HepG2 (cell line): ENCODE measurements around the gene TAF11L3. TPM values are rescaled to one million over a fixed set of nuclear protein-coding genes. Genes with fewer than 3 reads are reported as not detected.
"Not testable (repeated sequence)": the region's sequence is repeated elsewhere in the genome, so short reads cannot be mapped to it uniquely, and the experiment has no call there.

ENCODE experiments used
- ATAC-seq: fragments of 200-7000 bp; cut with Tn5 transposase; 3 replicates; pipeline ENCODE4 v1.9.1; 2020; ENCODE audit warnings: mild to moderate bottlenecking, moderate library complexity
- BruUV-seq: library from RNA; stranded (reverse); fragments of 400-500 nt; replicated peaks from 2 replicates; lab custom pipeline; 2021; lab: Mats Ljungman, UMichigan
- CTCF ChIA-PET: fragments of 300-600 bp; formaldehyde crosslinking; extraction: SDS; loops from one replicate; lab custom pipeline; 2021; ENCODE audit warnings: low total read pairs, inconsistent platforms, low intra/inter-chr PET ratio; lab: Yijun Ruan, JAX
- POLR2A ChIA-PET: fragments of 350-600 bp; sonication (Branson Sonifier 250); formaldehyde crosslinking; loops from one replicate; lab custom pipeline; 2020; ENCODE audit warnings: antibody characterized with exemption, inconsistent platforms; lab: Yijun Ruan, JAX
- DNase-seq: peaks from one replicate; pipeline ENCODE4 v3.0.0-alpha.2; 2015; ENCODE audit warnings: low spot score
- FAIRE-seq: peaks from 3 replicates; lab custom pipeline; 2011; peaks lifted over from hg19 to GRCh38; lab: Jason Lieb, UNC
- H2AFZ ChIP-seq: one replicate; pipeline ENCODE4 v1.6.1; 2011; ENCODE audit warnings: low read length, inconsistent platforms
- H3K27ac ChIP-seq: fragments of 300-600 bp; 3 replicates; pipeline ENCODE4 v1.8.0; 2011; ENCODE audit warnings: mixed run types, mild to moderate bottlenecking, mixed read lengths, low read length, inconsistent platforms; ENCODE audit not compliant: insufficient read depth; ENCODE audit errors: extremely low read length
- H3K27me3 ChIP-seq, 2 experiments: fragments of 200-600 bp in 1 of 2; 2 replicates in 1 of 2; 3 replicates in 1 of 2; pipeline versions ENCODE4 v1.6.0 to v1.8.0; 2011; ENCODE audit warnings: low read length in 2 of 2, mild to moderate bottlenecking in 2 of 2, moderate library complexity in 2 of 2, inconsistent platforms in 1 of 2; ENCODE audit not compliant: insufficient read depth in 2 of 2, control insufficient read depth in 1 of 2
- H3K36me3 ChIP-seq, 2 experiments: fragments of 200-600 bp in 1 of 2; replicated peaks in 1 of 2; 2 replicates in 1 of 2; 3 replicates in 1 of 2; pipeline versions ENCODE4 v1.5.1 to v1.8.0; 2011; ENCODE audit warnings: low read length in 2 of 2, inconsistent platforms in 1 of 2; ENCODE audit not compliant: insufficient read depth in 2 of 2, control insufficient read depth in 1 of 2
- H3K4me1 ChIP-seq: 2 replicates; pipeline ENCODE4 v1.5.1; 2012; ENCODE audit warnings: low read length, inconsistent platforms; ENCODE audit not compliant: insufficient read depth
- H3K4me2 ChIP-seq: 2 replicates; pipeline ENCODE4 v1.6.0; 2011; ENCODE audit warnings: low read depth, low read length, inconsistent platforms
- H3K4me3 ChIP-seq, 3 experiments: fragments of 200-600 bp in 1 of 3; sonication (generic), shearing (Covaris generic) in 1 of 3; replicated peaks in 1 of 3; 2 replicates each; pipeline ENCODE4 v1.5.1; 2011 to 2016; ENCODE audit warnings: low read length in 3 of 3, inconsistent platforms in 2 of 3, low read depth in 2 of 3, mild to moderate bottlenecking in 2 of 3, control low read depth in 1 of 3, mixed read lengths in 1 of 3; ENCODE audit not compliant: insufficient read depth in 1 of 3
- H3K79me2 ChIP-seq: one replicate; pipeline ENCODE4 v1.6.1; 2011; ENCODE audit warnings: low read length, inconsistent platforms; ENCODE audit not compliant: insufficient read depth
- H3K9ac ChIP-seq: 2 replicates; pipeline ENCODE4 v1.6.0; 2011; ENCODE audit warnings: mild to moderate bottlenecking, low read depth, low read length, inconsistent platforms; ENCODE audit not compliant: insufficient read depth
- H3K9me3 ChIP-seq: 2 replicates; pipeline ENCODE4 v1.5.1; 2012; ENCODE audit warnings: mild to moderate bottlenecking, low read length
- H4K20me1 ChIP-seq: 2 replicates; pipeline ENCODE4 v1.6.0; 2011; ENCODE audit warnings: inconsistent platforms, mild to moderate bottlenecking, low read length, moderate library complexity; ENCODE audit not compliant: insufficient read depth
- GPN1 ChIP-seq: sonication (generic); formaldehyde crosslinking; IDR thresholded peaks from 2 replicates; pipeline ENCODE4 v1.5.1; 2020; ENCODE audit warnings: missing genetic modification reagents, borderline replicate concordance
- GZF1 ChIP-seq: sonication (generic); formaldehyde crosslinking; IDR thresholded peaks from 2 replicates; pipeline ENCODE4 v1.5.1; 2020; ENCODE audit warnings: mild to moderate bottlenecking, missing genetic modification reagents
- IRF2 ChIP-seq: IDR thresholded peaks from 2 replicates; pipeline ENCODE4 v1.6.1; 2018; ENCODE audit warnings: missing genetic modification reagents, missing compliant biosample characterization
- KLF15 ChIP-seq: sonication (generic); formaldehyde crosslinking; IDR thresholded peaks from 2 replicates; pipeline ENCODE4 v1.8.1; 2023; ENCODE audit warnings: borderline replicate concordance, mild to moderate bottlenecking, inconsistent platforms, missing genetic modification reagents, mixed read lengths
- NFE2L2 ChIP-seq: fragments of 150-350 bp; IDR thresholded peaks from 2 replicates; pipeline ENCODE4 v1.6.1; 2014; ENCODE audit warnings: low read length
- POLR2AphosphoS2 ChIP-seq: IDR thresholded peaks from 2 replicates; pipeline ENCODE4 v1.6.1; 2011; ENCODE audit warnings: low read depth, low read length, improper control_type of control experiment
- POLR2G ChIP-seq: fragments of 200-400 bp; formaldehyde crosslinking; IDR thresholded peaks from 2 replicates; pipeline ENCODE4 v1.6.1; 2018; ENCODE audit warnings: mild to moderate bottlenecking, low read depth, low read length, moderate library complexity
- RXRB ChIP-seq: IDR thresholded peaks from 2 replicates; pipeline ENCODE4 v1.6.1; 2016; ENCODE audit warnings: borderline replicate concordance, missing genetic modification reagents, missing compliant biosample characterization
- SCMH1 ChIP-seq: sonication (generic); formaldehyde crosslinking; IDR thresholded peaks from 2 replicates; pipeline ENCODE4 v1.9.0; 2021; ENCODE audit warnings: missing genetic modification reagents, mild to moderate bottlenecking, borderline replicate concordance
- SP2 ChIP-seq: sonication (generic); formaldehyde crosslinking; IDR thresholded peaks from 2 replicates; pipeline ENCODE4 v1.5.1; 2020; ENCODE audit warnings: mild to moderate bottlenecking, missing genetic modification reagents
- ZBTB38 ChIP-seq: sonication (generic); formaldehyde crosslinking; IDR thresholded peaks from 2 replicates; pipeline ENCODE4 v1.5.1; 2020; ENCODE audit warnings: mild to moderate bottlenecking, missing genetic modification reagents
- ZNF34 ChIP-seq: sonication (generic); formaldehyde crosslinking; IDR thresholded peaks from 2 replicates; pipeline ENCODE4 v1.4.0; 2020; ENCODE audit warnings: mild to moderate bottlenecking, missing genetic modification reagents, borderline replicate concordance
- ZNF468 ChIP-seq: sonication (generic); formaldehyde crosslinking; IDR thresholded peaks from 2 replicates; pipeline ENCODE4 v1.8.0; 2022; ENCODE audit warnings: mild to moderate bottlenecking, moderate library complexity, missing genetic modification reagents
- ZNF501 ChIP-seq: sonication (generic); formaldehyde crosslinking; IDR thresholded peaks from 2 replicates; pipeline ENCODE4 v1.5.1; 2020; ENCODE audit warnings: mild to moderate bottlenecking, moderate library complexity, missing genetic modification reagents
- ZNF598 ChIP-seq: sonication (generic); formaldehyde crosslinking; IDR thresholded peaks from 2 replicates; pipeline ENCODE4 v1.5.1; 2020; ENCODE audit warnings: mild to moderate bottlenecking, missing genetic modification reagents, borderline replicate concordance
- ZNF674 ChIP-seq: sonication (generic); formaldehyde crosslinking; IDR thresholded peaks from 2 replicates; pipeline ENCODE4 v1.5.0; 2020; ENCODE audit warnings: low read depth, mild to moderate bottlenecking, missing genetic modification reagents
- WGBS: methylation state at CpG from one replicate; pipeline ENCODE4 v1.1.6; 2017; ENCODE audit warnings: low lambda C conversion rate; 5-methylcytosine and 5-hydroxymethylcytosine counted together
- in situ Hi-C: cut with HindIII; loops from 2 replicates; pipeline ENCODE4 v1.10.0; 2017; ENCODE audit warnings: low pct_unique_long_range_greater_than_20kb; ENCODE audit not compliant: extremely low pct_ligation_motif_present
- intact Hi-C: fragments of 100-400 bp; cut with micrococcal nuclease; formaldehyde crosslinking; loops from one replicate; pipeline ENCODE4 v1.10.0; 2022; ENCODE audit not compliant: unreplicated experiment
- polyA plus RNA-seq, 8 experiments: library from polyadenylated mRNA; depleted of rRNA in 3 of 8; stranded (reverse) in 7 of 8; unstranded in 1 of 8; fragments of >200 nt; fragmentation: Illumina TruSeq in 4 of 8; extraction: Trizol in 4 of 8; gene quantifications; 2 replicates each; pipeline versions ENCODE4 v1.2.1 to v1.2.3, GENCODE V29; 2011 to 2016; ENCODE audit warnings: low read depth in 4 of 8, missing spikeins in 1 of 8, mixed read lengths in 1 of 8; ENCODE audit not compliant: insufficient read depth in 1 of 8
- total RNA-seq, 5 experiments: library from RNA; depleted of rRNA; stranded (reverse); fragments of >200 nt; fragmentation: Illumina TruSeq; extraction: Trizol; gene quantifications; 2 replicates each; pipeline ENCODE4 v1.2.3, GENCODE V29; 2016; ENCODE audit warnings: low read depth in 1 of 5

Gene TAF11L3
- total and polyA plus RNA-seq, 2 of the 13 experiments (the other 11 are each of a cell fraction or from before 2014, with no cell fraction given): not detected

- H3K4me1 ChIP-seq: no peaks in the 10 kb centered on the region
- in situ Hi-C loops (no loop called here), intact Hi-C loops (no loop called here)
- H2AFZ ChIP-seq: no peak overlapping the region
- FAIRE-seq: no peak
- no peak for ATAC-seq
- no peaks in the 10 kb centered on the region for H3K9me3 ChIP-seq
- no peak overlapping the region for H3K4me2 ChIP-seq
- ChIA-PET POLR2A (no interaction called here), CTCF (no interaction called here)
- no peak overlapping the region for H3K4me3 ChIP-seq
- WGBS: 0% methylated on average over 1 of the region's 1 CpG
- H3K79me2 ChIP-seq: no peaks in the 10 kb centered on the region
- H3K27ac ChIP-seq: no peak overlapping the region
- no peaks in the 10 kb centered on the region for H3K36me3 ChIP-seq
- no peaks in the 10 kb centered on the region for H4K20me1 ChIP-seq
- DNase-seq: no peak
- no peaks in the 10 kb centered on the region; a peak in 1 of 5 replicates for H3K27me3 ChIP-seq
- BruUV-seq: no TSS peak
- TF ChIP-seq RXRB: no peak
- TF ChIP-seq, all 625 proteins: peak for 0
- H3K9ac ChIP-seq: no peak overlapping the region
These were observed 31.0 kb upstream of the TAF11L3 start for GRCh38 chr5:17487174-17487512.

DNA sequence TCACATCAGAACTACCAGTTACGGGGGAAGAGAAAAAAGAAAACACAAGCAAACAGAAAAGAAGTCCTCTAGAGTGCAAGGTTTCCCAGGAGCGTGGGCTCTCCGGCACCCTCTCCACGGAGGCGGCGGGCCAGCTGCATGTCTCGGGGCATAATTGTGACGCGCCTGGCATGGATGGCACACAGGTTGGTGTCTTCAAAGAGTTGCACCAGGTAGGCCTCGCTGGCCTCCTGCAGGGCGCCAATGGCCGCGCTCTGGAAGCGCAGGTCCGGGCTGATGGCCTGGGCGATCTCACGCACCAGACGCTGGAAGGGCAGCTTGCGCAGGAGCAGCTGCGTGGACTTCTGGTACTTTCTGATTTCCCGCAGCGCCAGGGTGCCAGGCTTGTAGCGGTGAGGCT, 26.9 kb upstream of the TAF11L3 start:
- H3K4me3 ChIP-seq, H3K9ac ChIP-seq, H4K20me1 ChIP-seq, CTCF ChIA-PET, H3K4me1 ChIP-seq, H2AFZ ChIP-seq, POLR2A ChIA-PET, DNase-seq, H3K79me2 ChIP-seq, H3K4me2 ChIP-seq, H3K9me3 ChIP-seq, ATAC-seq, H3K27me3 ChIP-seq, intact Hi-C loops, BruUV-seq, H3K36me3 ChIP-seq, FAIRE-seq, H3K27ac ChIP-seq, in situ Hi-C loops: not testable (repeated sequence)
- 57% methylated on average over 9 of the region's 23 CpGs for WGBS

DNA sequence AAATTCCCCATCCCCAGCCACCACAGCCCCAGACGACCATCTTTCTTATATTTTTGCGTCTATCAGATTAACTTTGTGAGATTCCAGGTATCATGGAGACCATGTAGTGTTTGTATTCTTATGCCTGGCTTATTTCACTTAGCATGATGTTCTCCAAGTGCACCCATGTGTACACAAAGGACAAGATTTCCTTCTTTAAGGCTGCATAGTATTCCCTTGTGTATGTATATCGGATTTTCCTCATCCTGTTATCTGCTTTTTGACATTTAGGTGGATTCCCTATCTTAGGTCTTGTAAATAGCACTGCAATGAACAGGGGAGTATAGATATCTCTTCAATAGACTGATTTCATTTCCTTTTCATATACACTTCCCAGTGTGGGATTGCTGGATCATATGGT, 25.4 kb upstream of the TAF11L3 start:
- no TSS peak for BruUV-seq
- Histone ChIP-seq H3K4me1 (no peaks in the 10 kb centered on the region), H2AFZ (no peak overlapping the region), H3K9ac (no peak overlapping the region), H3K9me3 (no peaks in the 10 kb centered on the region), H3K4me3 (no peak overlapping the region), H3K36me3 (no peaks in the 10 kb centered on the region), H3K27ac (no peak overlapping the region), H4K20me1 (no peaks in the 10 kb centered on the region), H3K79me2 (no peaks in the 10 kb centered on the region), H3K27me3 (no peaks in the 10 kb centered on the region), H3K4me2 (no peak overlapping the region)
- ATAC-seq (no peak), DNase-seq (no peak), FAIRE-seq (no peak)
- intact Hi-C loops: no loop called here
- in situ Hi-C loops: no loop called here
- ChIA-PET CTCF (no interaction called here), POLR2A (no interaction called here)
- 10% methylated on average over 3 of the region's 3 CpGs for WGBS
- TF ChIP-seq KLF15 (CRISPR knock-in tag) (no peak), POLR2G (no peak), GPN1 (CRISPR knock-in tag) (no peak), ZNF468 (CRISPR knock-in tag) (no peak), NFE2L2 (no peak), IRF2 (CRISPR knock-in tag) (no peak), GZF1 (CRISPR knock-in tag) (no peak), POLR2AphosphoS2 (no peak), ZNF598 (CRISPR knock-in tag) (no peak), ZNF34 (no peak), SP2 (CRISPR knock-in tag) (no peak), ZNF501 (CRISPR knock-in tag) (no peak), ZNF674 (CRISPR knock-in tag) (no peak), SCMH1 (no peak), ZBTB38 (CRISPR knock-in tag) (no peak)
